ENCODE measurements around the gene ANKRD1. TPM values are rescaled to one million over a fixed set of nuclear protein-coding genes. Genes with fewer than 3 reads are reported as not detected.

ANKRD1 gene
- total and polyA plus RNA-seq, 11 donors: 1,315 to 9,579 (median 4,181) TPM

DNA sequence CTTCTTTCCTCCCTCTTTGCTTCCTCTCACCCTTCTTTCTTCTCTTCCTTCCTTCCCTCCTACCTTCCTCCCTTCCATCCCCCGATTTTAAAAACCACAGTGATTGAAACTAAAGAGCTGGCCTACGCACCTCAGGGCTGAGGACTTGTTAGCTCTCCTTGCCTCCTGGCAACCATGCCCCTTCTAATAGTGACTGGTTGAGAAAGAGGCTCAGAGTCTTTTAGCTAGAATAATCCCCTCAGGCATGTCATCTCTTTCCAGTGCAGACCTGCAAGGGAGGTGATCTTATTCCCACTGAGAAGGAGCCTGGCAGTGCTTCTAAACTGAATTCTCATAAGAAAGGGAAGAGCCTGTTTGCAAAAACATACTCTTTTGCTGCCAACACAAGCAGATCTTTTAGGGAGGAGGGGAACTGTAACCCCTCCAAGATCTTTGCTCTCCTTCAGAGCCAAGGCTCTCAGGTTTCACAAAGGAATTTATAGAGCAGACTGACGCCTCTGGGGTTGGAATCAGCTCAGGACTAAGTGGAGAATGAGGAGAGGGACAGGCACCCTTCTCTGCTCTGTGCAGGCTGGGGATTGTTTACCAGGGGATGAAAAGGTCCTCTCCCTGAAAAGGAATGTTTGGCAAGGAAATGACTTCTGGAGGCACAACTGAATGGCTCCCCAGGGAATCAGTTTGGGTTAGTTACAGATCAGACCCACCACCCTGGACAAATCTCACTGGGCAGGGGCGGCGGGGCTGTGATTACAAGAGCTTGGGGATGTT, 9.4 kb upstream of the ANKRD1 start:
- ATAC-seq: peak; percentile 82 to 89 (median 88)
- Histone ChIP-seq H3K27me3 (no peaks in the 10 kb centered on the region), H3K36me3 (no peaks in the 10 kb centered on the region), H3K9me3 (no peaks in the 10 kb centered on the region), H3K4me1 (peaks cover 0 to 37% (median 27%) of the 10 kb centered on the region in 12 donors), H3K4me3 (peak overlapping the region in 5 of 12 donors; percentile 6 to 23 (median 18)), H3K27ac (peak overlapping the region; percentile 54 to 97 (median 86))
- intact Hi-C loops (cut with DNase I): loop anchor here in 3 of 10 donors (2.0 to 5.0 kb wide), 3 partner anchors 31 to 57 kb away; no protein-coding TSS in a partner anchor
- 27 to 36% (median 31%) methylated on average over 5 of the region's 5 CpGs for WGBS, 4 donors
- peak in 4 of 5 donors; percentile 31 to 50 (median 43) for DNase-seq
- TF ChIP-seq, protein P1, sequence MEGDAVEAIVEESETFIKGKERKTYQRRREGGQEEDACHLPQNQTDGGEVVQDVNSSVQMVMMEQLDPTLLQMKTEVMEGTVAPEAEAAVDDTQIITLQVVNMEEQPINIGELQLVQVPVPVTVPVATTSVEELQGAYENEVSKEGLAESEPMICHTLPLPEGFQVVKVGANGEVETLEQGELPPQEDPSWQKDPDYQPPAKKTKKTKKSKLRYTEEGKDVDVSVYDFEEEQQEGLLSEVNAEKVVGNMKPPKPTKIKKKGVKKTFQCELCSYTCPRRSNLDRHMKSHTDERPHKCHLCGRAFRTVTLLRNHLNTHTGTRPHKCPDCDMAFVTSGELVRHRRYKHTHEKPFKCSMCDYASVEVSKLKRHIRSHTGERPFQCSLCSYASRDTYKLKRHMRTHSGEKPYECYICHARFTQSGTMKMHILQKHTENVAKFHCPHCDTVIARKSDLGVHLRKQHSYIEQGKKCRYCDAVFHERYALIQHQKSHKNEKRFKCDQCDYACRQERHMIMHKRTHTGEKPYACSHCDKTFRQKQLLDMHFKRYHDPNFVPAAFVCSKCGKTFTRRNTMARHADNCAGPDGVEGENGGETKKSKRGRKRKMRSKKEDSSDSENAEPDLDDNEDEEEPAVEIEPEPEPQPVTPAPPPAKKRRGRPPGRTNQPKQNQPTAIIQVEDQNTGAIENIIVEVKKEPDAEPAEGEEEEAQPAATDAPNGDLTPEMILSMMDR (IDR thresholded peaks at IDR 0.05): no peak
- peak in 1 of 2 donors; percentile 22 for TF ChIP-seq POLR2A (IDR thresholded peaks at IDR 0.05)

DNA sequence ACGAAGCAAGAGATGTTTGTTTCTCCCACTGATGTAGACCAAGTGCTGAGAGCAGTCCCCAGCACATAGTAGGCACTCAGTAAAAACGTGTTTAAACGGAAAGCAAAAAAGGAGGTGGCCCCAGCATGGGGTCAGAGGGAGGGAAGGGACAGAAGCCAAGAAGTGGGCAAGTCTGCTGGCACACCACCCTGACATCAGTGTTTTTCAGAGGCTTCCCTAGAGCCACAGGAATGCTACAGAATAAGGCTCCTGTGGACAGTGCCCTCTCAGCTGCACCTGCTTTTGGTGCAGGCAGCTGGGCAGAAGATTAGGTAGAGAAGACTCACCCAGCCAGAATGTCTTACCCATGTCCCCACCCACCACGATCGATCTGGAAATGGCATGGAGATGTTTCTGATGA, 8.3 kb upstream of the ANKRD1 start:
- H3K4me1 ChIP-seq: peaks cover 0 to 46% (median 27%) of the 10 kb centered on the region in 12 donors
- ATAC-seq (no peak), DNase-seq (no peak)
- H3K9me3 ChIP-seq: no peaks in the 10 kb centered on the region
- 78 to 88% (median 83%) methylated on average over 5 of the region's 5 CpGs for WGBS, 4 donors
- intact Hi-C loops (cut with DNase I): loop anchor here in 3 of 10 donors (10.0 kb wide), 2 partner anchors 56 to 156 kb away; no protein-coding TSS in a partner anchor
- peak overlapping the region in 11 of 12 donors; percentile 7 to 97 (median 83) for H3K27ac ChIP-seq
- H3K36me3 ChIP-seq: no peaks in the 10 kb centered on the region
- no peaks in the 10 kb centered on the region for H3K27me3 ChIP-seq
- H3K4me3 ChIP-seq: no peak overlapping the region
- TF ChIP-seq, protein P1 (IDR thresholded peaks at IDR 0.05): no peak
- no peak for TF ChIP-seq POLR2A (IDR thresholded peaks at IDR 0.05)

DNA sequence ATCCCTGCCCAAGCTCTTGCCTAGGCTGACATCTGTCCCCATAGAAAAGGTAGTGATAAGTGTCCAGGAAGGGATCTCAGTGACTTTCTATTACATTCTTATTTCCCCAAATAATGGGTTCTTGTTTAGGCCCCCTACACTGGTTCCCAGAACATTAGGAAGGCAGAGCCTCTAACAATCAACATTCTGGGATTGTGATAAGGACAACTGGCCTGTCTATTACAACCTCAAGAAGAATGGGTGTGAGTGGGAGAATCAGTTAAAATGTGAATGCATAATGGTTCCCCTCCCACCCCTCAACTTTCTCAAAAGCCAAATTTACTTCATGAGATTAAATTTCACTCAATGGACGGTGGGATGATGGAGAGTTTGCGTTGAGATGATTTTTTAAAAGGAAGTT, 6.4 kb upstream of the ANKRD1 start:
- DNase-seq (no peak), ATAC-seq (no peak)
- Histone ChIP-seq H3K27ac (no peak overlapping the region), H3K9me3 (no peaks in the 10 kb centered on the region), H3K4me1 (peaks cover 0 to 43% (median 27%) of the 10 kb centered on the region in 12 donors), H3K27me3 (no peaks in the 10 kb centered on the region), H3K36me3 (no peaks in the 10 kb centered on the region), H3K4me3 (no peak overlapping the region)
- intact Hi-C loops (cut with DNase I): loop anchor here in 3 of 10 donors (10.0 kb wide), 2 partner anchors 58 to 158 kb away; no protein-coding TSS in a partner anchor
- WGBS, 4 donors: 90 to 94% (median 93%) methylated on average over 2 of the region's 2 CpGs
- TF ChIP-seq, protein P1 (IDR thresholded peaks at IDR 0.05): no peak
- TF ChIP-seq POLR2A (IDR thresholded peaks at IDR 0.05): no peak

All from heart left ventricle (tissue), 16 donors.